GM19452 (cell line): ENCODE results near the gene PDE1C.

ENCODE experiments used
- ATAC-seq: cut with Tn5 transposase; IDR thresholded peaks from one replicate; pipeline ENCODE4 v1.9.1; 2021; ENCODE audit not compliant: unreplicated experiment

Gene PDE1C

GRCh38 chr7:31950091-31950755 lies 120.0 kb downstream of the PDE1C start:
- no peak for ATAC-seq

DNA sequence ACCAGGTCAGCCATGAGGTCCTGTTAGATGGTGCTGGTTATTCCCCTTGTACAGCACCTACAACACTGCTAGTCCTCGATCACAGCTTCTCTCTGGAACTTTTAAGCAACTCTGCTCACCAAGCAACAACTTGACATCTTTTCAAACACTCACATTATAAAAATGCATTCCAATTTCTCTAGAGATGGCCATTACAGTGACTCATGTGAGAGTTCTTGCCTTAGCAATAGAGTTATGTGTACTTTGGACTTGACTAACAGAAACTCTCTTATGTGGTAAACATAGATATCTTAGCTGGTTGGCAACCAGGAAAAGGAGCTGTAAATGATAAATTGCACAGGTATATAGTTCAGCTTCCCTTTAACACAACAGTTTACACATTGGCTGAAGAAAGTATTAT lies 122.2 kb downstream of the PDE1C start:
- no peak for ATAC-seq

- no peak for ATAC-seq
These were observed 130.0 kb downstream of the PDE1C start for GRCh38 chr7:31940167-31940566.

GRCh38 chr7:31939076-31939475 lies 131.1 kb downstream of the PDE1C start:
- ATAC-seq, result no peak

DNA sequence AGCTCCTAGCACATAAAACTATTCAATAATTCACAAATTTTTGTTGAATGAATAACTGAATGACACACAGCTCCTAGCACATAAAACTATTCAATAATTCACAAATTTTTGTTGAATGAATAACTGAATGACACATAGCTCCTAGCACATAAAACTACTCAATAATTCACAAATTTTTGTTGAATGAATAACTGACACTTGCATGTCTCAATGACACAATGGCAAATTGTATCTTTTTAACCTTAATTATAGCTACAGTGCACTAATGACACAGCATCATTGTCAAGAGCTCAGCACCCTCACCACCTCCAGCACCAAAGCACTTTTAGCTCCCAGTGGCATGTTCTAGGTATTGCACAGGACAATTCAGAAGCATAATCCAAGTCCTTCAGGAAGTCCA lies 131.6 kb downstream of the PDE1C start:
- no peak for ATAC-seq

GRCh38 chr7:31937982-31938381 lies 132.2 kb downstream of the PDE1C start:
- no peak for ATAC-seq

DNA sequence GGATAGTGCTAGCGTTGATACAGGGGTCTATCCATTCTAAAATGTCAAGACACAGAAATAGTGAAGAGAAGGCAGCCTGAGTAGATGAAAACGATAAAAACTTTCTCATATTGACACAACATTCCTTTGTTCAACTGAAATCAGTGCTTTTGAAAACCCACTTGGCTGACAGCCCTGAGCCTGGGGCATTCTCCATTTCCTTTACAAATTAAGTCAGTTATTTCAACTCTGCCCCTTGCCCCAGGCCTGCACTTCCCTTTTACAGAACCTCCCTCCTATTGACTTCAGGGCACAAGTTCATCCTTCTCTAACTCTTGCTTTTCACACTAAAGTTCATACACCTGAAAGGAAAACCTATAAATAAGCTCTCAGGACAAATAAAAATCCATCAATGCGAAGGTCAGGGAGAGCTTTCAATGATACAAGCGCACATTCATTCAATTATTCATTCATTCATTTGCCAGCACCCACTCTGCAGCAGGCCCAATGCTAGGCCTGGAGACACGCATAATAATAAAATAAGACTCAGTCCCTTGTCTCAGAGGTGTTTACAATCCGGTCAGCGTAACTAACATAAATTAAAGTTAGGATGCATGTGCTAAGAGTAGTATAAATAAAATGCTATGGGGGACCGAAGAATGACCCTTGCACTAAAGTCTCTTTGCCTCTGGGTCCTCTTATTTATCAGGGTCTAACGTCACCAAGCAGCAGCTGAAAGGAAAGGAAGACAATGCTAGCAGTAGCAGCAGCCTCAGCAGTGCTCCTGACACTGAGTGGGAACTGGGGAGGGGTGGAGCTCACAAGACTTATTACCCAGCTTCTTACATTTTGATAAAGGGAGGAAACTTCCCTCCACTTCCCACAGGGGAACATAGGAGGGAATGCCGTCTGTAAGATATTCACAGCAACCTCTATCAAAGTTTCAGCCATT lies 134.8 kb downstream of the PDE1C start:
- ATAC-seq, result no peak

- ATAC-seq, result no peak
These were observed 135.7 kb downstream of the PDE1C start for GRCh38 chr7:31934551-31934950.

DNA sequence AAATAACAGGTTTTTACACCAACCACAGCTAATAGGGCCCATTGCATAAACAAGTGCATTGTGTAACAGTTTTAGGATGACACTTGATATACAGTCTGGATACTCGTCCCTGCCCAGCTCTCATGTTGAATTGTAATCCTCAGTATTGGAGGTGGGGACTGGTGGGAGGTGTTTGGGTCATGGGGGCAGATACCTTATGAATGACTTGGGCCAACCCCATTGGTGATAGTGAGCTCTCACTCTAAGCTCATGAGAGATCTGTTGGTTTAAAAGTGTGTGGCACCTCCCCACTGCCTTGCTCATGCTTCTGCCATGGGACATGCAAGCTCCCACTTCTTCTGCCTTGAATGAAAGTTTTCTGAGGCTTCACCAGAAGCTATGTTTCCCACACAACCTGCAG lies 136.7 kb downstream of the PDE1C start:
- no peak for ATAC-seq

GRCh38 chr7:31926991-31927584 lies 143.1 kb downstream of the PDE1C start:
- no peak for ATAC-seq

DNA sequence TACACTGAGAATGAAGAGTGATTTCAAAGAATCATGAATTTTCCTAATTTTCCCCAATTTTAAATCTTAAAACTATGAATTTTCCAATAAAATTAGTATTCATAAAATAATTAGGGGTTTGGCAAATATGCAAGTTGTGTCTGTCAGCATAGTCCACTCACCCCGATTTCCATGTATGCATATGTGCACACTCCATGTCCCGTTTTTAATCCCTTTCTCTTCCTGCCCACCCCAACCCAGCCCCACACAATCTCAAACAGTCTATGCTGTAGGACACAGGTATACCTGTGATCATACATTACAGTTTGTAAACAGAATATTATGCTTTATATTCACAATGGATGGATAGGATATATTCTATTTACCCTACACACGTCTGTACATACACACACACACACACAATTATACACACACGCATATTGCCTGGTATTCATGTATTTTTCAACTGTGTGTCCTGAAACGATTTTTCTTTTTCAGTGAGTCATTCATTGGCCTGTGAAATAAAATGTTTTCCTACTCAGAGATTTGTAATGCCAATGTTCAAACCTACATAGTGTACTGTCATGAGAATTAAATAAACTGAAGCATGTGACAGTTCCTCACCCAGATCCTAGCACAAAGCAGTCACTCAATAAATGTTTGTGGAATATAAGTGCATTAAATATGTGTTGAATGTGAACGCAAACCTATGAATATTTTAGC lies 144.3 kb downstream of the PDE1C start:
- no peak for ATAC-seq

GRCh38 chr7:31924251-31924650 lies 146.0 kb downstream of the PDE1C start:
- no peak for ATAC-seq

- no peak for ATAC-seq
These were observed 147.4 kb downstream of the PDE1C start for GRCh38 chr7:31922848-31923247.

- ATAC-seq, result no peak
These were observed 149.2 kb downstream of the PDE1C start for GRCh38 chr7:31921047-31921446.

DNA sequence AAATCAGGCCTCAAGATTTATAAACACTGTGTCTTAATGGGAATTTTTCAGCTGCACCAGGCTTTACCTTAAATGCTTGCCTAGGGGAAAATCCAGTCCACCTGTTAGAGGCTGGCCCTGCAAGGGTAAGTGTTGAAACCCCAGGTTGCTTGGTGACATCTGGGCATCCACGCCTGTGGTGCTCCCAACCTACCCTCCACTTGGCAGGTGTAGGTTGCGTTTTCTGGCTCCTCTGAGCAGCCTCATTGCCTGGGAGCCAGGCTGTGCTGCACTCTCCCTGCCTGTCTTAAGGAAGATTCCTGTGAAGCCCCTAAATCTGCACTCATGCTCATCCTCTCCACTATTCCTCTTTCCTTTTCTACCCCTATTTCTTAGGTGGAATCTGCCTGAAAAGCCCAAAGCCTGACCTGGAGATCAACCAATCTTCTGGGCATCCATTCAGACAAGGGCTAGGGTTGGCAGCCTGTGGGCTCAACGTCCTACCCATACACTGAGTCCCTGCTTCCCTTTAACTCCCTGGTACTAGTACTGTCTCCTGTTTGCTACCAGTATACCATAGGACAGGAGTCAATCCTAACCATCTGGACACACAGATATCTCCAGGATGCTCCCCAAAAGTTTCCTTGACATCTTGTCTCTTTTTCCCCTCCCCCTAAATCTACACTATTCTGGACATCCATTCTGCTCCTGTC lies 150.4 kb downstream of the PDE1C start:
- no peak for ATAC-seq

DNA sequence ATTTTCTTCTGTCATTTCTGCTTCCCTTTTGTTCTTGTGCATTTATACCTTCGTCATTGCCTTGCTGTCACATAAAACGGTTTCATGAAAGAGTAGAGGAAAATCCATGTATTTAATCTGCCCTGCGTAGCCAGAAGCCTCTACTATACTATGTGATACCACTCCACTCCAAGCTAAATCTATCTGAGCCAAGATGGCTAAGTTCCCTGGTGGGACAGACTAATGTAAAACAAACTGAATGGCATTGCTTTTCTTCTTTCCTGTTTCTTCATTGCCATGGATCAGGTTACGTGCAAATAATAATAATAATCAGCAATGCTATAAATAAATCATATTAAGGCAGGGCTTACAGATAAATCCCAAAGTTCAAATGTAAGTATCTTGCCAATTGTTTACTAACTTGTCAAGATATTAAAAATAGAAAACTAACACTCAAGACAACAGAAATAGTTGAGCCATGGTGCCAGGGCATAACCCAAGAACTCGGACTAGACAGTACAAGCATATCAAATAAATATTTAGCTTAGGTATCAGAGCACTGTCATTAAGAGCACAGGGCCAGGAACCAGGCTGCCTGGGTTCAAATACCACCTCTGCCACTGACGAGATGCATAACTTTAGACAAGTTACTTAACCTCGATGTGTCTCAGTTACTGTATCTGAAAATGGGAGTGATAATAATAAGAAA lies 151.4 kb downstream of the PDE1C start:
- no peak for ATAC-seq

DNA sequence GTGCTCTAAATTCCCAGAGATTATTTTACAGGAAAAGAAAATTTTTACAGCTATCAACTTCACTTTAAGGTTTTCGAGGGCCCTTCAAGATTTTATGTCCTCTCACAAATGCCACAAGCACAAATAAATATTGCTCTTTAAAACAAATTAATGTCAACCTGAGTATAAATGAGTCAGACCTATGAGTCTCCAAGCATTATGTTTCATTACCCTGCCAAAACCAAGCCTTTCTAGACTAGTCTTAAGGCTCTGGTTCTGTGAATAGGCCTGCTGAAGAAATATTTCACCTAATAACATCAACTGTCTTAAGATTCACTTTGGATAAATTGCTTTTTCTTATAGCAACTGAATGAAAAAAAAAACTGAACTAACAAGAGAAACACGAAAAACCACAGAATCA lies 153.0 kb downstream of the PDE1C start:
- ATAC-seq, result no peak

- no peak for ATAC-seq
These were observed 160.0 kb downstream of the PDE1C start for GRCh38 chr7:31910191-31910590.

DNA sequence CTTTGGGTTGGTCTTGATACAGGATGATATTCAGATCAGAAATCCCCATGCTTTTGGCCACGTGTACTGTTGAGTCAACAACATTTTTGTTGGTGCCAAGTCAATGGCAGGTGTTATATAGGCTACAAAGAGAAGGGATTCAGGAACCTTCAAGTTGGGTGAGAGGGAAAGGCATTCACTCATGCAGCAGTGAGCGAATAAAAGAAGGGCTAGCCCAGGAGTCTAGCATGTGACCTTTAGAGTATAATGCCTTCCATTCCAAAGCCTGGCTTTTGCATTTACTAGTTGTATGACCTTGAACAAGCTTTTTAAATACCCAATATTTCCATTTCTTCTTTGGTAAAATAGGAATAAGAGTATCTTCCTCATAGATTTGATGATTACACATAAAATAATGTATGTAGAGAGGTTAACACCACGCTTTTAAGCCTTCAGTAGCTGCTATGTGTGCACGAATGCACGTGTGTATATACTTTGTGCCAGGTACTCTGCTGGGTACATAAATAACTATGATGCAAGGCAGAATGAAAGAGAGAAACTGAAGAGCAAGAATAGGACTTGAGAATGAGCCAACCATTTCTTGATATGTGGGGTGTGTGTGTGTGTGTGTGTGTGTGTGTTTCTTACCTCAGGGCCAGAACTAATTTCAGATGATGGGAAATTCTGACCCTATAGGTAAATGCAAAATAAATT lies 163.6 kb downstream of the PDE1C start:
- ATAC-seq, result no peak

DNA sequence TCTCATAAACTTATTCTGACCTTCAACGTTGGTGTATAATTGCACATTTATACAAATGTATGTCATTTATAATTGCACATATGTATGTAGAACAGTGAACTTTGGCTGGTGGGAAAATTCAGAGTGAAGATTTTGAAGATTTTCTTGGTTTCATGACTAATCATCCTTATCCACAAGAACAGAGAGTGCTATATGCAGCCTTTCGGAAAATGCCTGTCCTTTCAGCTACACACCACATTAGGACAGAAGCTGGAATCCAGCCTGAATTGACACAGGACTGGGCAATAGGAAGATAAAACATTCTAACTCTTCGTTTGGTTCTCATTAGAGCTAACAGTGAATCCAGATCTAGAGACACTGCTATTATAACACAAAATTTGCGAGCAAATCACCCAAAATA lies 166.2 kb downstream of the PDE1C start:
- ATAC-seq, result no peak
